D721Med (cell line): ENCODE results near the gene MAST4.

Source experiments
- DNase-seq: peaks from one replicate; pipeline ENCODE4 v3.0.0; 2011; ENCODE audit warnings: low spot score; ENCODE audit not compliant: insufficient read length
- FAIRE-seq: peaks from 2 replicates; lab custom pipeline; 2011; peaks lifted over from hg19 to GRCh38; lab: Jason Lieb, UNC
- TF ChIP-seq, protein P1 (sequence below): IDR thresholded peaks from 2 replicates; pipeline ENCODE4 v1.5.1; 2012; ENCODE audit warnings: mild to moderate bottlenecking, control low read depth; ENCODE audit not compliant: insufficient read depth; ENCODE audit errors: missing control alignments

Gene MAST4

DNA sequence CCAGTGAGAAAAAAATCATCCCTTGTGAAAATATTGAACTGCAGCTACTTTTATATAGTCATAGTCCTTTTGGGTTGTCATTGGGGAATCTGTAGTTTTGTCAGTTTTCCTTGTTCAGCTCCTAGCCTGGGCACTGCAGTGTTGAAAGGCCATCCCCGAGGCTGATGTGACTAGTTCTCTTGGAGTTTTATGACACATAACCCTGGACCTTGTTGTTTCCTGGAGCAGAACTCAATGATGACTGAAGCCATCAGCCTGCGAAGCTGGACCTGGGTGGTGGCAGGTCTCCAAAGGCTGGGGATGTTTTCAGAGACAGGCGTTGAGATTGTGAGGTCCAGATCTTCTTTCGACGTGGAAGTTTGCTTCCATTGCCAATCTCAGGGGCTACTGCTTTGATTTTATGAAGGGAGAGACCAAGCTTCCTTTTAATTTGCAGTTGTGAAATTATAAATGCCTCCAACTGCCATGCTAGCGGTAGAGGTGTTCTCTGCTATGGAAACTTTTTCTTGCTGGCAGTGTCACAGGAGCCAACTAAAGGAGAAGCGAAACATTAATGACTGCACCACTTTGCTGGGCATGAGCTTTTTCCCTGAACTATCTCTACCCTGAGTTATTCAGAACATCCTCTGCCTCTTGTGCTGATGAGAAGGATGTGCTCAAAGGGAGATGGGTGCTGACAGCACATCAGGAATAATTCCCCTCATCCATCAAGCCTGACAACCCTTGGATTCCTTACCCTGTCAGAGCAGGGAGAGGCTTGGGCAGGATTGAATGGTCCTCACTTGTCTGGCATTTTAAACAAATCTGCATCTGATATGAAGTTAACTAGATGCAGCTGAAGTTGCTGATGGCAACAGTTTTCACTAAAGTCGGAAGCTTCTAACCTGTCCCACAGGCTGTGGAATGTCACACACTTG, 209.6 kb downstream of the MAST4 start:
- no peak for DNase-seq
- FAIRE-seq: no peak
- TF ChIP-seq, protein P1, sequence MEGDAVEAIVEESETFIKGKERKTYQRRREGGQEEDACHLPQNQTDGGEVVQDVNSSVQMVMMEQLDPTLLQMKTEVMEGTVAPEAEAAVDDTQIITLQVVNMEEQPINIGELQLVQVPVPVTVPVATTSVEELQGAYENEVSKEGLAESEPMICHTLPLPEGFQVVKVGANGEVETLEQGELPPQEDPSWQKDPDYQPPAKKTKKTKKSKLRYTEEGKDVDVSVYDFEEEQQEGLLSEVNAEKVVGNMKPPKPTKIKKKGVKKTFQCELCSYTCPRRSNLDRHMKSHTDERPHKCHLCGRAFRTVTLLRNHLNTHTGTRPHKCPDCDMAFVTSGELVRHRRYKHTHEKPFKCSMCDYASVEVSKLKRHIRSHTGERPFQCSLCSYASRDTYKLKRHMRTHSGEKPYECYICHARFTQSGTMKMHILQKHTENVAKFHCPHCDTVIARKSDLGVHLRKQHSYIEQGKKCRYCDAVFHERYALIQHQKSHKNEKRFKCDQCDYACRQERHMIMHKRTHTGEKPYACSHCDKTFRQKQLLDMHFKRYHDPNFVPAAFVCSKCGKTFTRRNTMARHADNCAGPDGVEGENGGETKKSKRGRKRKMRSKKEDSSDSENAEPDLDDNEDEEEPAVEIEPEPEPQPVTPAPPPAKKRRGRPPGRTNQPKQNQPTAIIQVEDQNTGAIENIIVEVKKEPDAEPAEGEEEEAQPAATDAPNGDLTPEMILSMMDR: no peak

DNA sequence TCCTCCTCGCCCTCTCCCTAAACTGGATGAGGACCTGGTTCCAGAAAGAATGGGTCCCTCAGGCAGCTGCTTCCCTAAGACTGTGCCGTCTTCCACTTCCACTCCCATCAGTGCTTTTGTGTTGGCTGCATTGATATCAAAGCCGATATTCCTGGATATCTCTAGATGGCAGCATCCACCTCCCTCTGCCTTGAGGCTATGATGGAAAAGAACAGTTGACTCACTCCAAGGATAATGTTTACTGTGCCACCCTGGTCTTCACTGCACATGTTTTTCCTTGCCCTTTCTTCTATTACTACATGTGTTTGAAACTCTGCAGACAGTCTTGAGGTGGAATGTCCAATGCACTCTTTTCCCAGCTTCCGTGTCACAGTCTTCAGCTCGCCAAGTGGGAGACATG, 211.6 kb downstream of the MAST4 start:
- DNase-seq (no peak), FAIRE-seq (no peak)
- TF ChIP-seq, protein P1: peak; percentile 41

DNA sequence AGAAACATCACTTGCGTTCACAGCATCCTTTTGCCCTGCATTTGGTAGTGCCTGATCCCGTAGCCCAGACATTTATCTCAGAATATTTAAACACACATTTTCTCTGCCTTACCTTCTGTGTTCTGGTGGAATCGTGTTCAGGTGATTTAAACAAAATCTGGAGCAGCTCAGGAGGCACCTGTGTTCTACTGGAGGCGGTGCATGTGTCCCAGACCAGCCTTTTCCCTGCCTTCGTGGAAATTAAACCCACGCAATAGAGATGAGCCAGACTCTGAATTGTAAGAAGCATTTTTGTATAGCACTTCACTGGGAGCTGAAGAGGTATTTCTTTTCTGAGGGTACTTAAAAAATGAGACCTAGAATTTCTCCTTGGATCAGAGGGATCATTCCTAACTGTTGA, 212.5 kb downstream of the MAST4 start:
- TF ChIP-seq, protein P1: no peak
- no peak for FAIRE-seq
- DNase-seq: no peak

DNA sequence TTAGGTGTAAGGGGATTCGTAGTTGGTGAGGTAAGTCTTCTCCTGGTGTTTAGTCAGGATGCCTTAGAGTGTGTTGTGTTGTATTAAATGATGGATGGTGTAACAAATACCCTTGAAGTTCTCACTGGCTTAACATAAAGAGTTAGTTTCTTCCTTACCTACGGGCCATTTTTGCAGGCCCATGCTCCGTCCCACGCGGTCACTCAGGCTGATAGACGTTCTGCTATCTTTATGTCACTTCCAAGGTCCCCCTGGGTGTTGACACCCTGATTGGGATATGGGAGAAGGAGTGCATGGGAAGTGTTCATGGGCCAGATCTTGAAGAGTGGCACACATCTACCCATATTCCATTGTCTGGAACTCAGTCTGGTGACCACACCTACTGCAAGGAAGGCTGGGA, 214.0 kb downstream of the MAST4 start:
- DNase-seq (no peak), FAIRE-seq (no peak)
- TF ChIP-seq, protein P1: no peak

DNA sequence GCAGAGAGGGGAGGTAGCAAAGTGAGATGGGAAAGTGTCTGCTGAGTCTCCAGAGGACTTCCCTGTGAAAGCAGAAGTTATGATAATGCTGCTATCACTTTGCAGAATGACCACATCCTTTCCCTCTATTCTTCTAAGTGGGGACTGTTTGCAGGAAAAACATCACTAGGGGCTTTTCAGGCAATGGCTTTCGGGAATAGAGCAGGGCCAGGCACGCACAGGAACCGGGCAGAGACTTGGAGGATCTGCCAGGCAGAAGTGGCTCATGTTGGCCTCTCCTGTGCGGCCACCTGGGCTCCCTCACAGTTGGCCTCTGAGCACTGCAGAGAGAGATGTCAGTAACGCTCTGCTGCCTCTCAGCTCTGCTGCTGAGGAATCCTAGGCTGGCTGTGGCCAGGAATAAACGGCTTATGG, 214.7 kb downstream of the MAST4 start:
- FAIRE-seq: no peak
- DNase-seq: no peak
- TF ChIP-seq, protein P1: no peak

DNA sequence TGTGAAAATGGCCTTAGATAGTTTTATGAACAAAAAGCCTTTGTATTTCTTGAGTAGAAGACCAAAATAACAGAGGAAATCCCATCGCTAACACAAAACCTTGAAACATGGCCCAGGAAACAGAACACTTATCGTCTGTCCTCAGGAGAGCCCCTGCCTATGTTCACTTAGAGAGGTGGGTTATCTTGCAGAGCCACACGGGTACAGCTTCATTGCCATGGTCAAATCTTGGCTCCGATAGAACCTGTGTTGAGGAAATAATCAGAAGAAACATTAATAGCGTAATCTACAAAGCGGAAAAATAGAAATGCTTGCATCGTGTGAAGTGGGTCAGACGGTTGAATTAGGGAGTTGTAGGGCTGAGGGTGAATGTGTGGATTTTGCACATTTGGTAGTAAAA, 216.1 kb downstream of the MAST4 start:
- TF ChIP-seq, protein P1: no peak
- DNase-seq: no peak
- no peak for FAIRE-seq

DNA sequence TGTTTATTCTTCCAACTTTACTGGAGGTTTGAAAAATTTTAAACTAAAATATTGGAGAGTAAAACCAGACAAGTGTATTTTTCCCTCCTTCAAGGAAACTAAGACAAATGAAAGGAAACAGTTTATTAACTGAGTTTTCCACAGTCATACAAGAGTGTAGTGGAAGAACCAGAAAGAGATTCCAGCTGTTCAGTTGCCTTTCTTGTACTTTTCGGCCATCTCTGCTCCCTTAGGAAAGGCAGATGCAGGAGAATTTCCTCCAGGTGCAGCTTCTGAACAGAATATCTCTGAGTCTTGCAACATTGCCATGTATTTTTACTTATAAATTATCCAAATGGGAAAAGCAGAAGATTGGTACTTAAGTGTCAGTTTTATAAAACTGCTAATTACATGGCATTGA, 217.1 kb downstream of the MAST4 start:
- TF ChIP-seq, protein P1: no peak
- no peak for FAIRE-seq
- DNase-seq: no peak
